GM12878 (cell line): ENCODE results near the gene HHLA2. TPM values are rescaled to one million over a fixed set of nuclear protein-coding genes. Genes with fewer than 3 reads are reported as not detected.

Experiments
- ATAC-seq: fragments of 200-7000 bp; cut with Tn5 transposase; 3 replicates; pipeline ENCODE4 v1.9.1; 2020; ENCODE audit warnings: mild to moderate bottlenecking, moderate library complexity
- BruUV-seq: library from RNA; stranded (reverse); fragments of 400-500 nt; replicated peaks from 2 replicates; lab custom pipeline; 2021; lab: Mats Ljungman, UMichigan
- CTCF ChIA-PET: fragments of 300-600 bp; sonication (Branson Sonifier 250); formaldehyde crosslinking; extraction: SDS; loops from one replicate; lab custom pipeline; 2021; ENCODE audit warnings: inconsistent platforms; lab: Yijun Ruan, JAX
- POLR2A ChIA-PET: fragments of 350-600 bp; formaldehyde crosslinking; extraction: SDS; loops from one replicate; lab custom pipeline; 2021; ENCODE audit warnings: inconsistent platforms; lab: Charles Lee
- RAD21 ChIA-PET: fragments of 300-600 bp; sonication (Branson Sonifier 250); formaldehyde crosslinking; loops from one replicate; lab custom pipeline; 2023; ENCODE audit warnings: antibody characterized with exemption; ENCODE audit not compliant: unreplicated experiment; lab: Charles Lee
- SMC1A ChIA-PET: fragments of 300-600 bp; sonication (Branson Sonifier 250); formaldehyde crosslinking; loops from one replicate; lab custom pipeline; 2023; ENCODE audit not compliant: unreplicated experiment, uncharacterized antibody; lab: Charles Lee
- DNase-seq: peaks from one replicate; pipeline ENCODE4 v3.0.0-alpha.2; 2011; ENCODE audit warnings: low read depth, low spot score
- FAIRE-seq: peaks from 3 replicates; lab custom pipeline; 2011; peaks lifted over from hg19 to GRCh38; lab: Jason Lieb, UNC
- H2AFZ ChIP-seq: 2 replicates; pipeline ENCODE4 v1.6.0; 2011; ENCODE audit warnings: low read depth, low read length, control low read depth; ENCODE audit not compliant: control insufficient read depth
- H3K27ac ChIP-seq: 2 replicates; pipeline ENCODE4 v1.5.1; 2011; ENCODE audit warnings: control low read depth; ENCODE audit not compliant: control insufficient read depth, insufficient read depth
- H3K27me3 ChIP-seq, 2 experiments: replicated peaks in 1 of 2; 2 replicates each; pipeline versions ENCODE4 v1.6.0 to v1.6.1; 2011; ENCODE audit warnings: low read length in 1 of 2; ENCODE audit not compliant: control insufficient read depth in 2 of 2, insufficient read depth in 2 of 2
- H3K36me3 ChIP-seq, 2 experiments: 2 replicates each; pipeline ENCODE4 v1.5.1; 2011; ENCODE audit warnings: low read length in 1 of 2; ENCODE audit not compliant: control insufficient read depth in 2 of 2, insufficient read depth in 2 of 2
- H3K4me1 ChIP-seq: 2 replicates; pipeline ENCODE4 v1.6.1; 2011; ENCODE audit warnings: mild to moderate bottlenecking, low read length, moderate library complexity, mixed read lengths; ENCODE audit not compliant: control insufficient read depth, insufficient read depth
- H3K4me2 ChIP-seq: 2 replicates; pipeline ENCODE4 v1.6.0; 2011; ENCODE audit warnings: control low read depth; ENCODE audit not compliant: control insufficient read depth, insufficient read depth
- H3K4me3 ChIP-seq: fragments of 200-600 bp; sonication (generic); 2 replicates; pipeline ENCODE4 v1.5.1; 2016
- H3K79me2 ChIP-seq: 2 replicates; pipeline ENCODE4 v1.6.0; 2011; ENCODE audit warnings: low read length; ENCODE audit not compliant: control insufficient read depth, insufficient read depth
- H3K9ac ChIP-seq: 2 replicates; pipeline ENCODE4 v1.8.0; 2011; ENCODE audit warnings: low read length, control low read depth, mixed read lengths; ENCODE audit not compliant: control insufficient read depth, insufficient read depth
- H3K9me3 ChIP-seq: replicated peaks from 3 replicates; pipeline ENCODE4 v1.5.1; 2011; ENCODE audit warnings: mild to moderate bottlenecking, low read length; ENCODE audit not compliant: control insufficient read depth, insufficient read depth
- H4K20me1 ChIP-seq: 2 replicates; pipeline ENCODE4 v1.6.0; 2011; ENCODE audit not compliant: control insufficient read depth, insufficient read depth
- BMI1 ChIP-seq: fragments of 450-650 bp; IDR thresholded peaks from 2 replicates; pipeline ENCODE4 v1.6.1; 2016; ENCODE audit warnings: mild to moderate bottlenecking, moderate library complexity, borderline replicate concordance
- ESRRA ChIP-seq: IDR thresholded peaks from 2 replicates; pipeline ENCODE4 v1.6.1; 2012; ENCODE audit warnings: mild to moderate bottlenecking, low read length, improper control_type of control experiment
- FOS ChIP-seq: IDR thresholded peaks from 3 replicates; pipeline ENCODE4 v1.6.1; 2011; ENCODE audit warnings: borderline replicate concordance; ENCODE audit not compliant: insufficient read length; ENCODE audit errors: extremely low read depth
- HDAC2 ChIP-seq: fragments of 200-600 bp; sonication (generic); IDR thresholded peaks from 2 replicates; pipeline ENCODE4 v1.6.1; 2017
- HSF1 ChIP-seq: fragments of 150-350 bp; IDR thresholded peaks from 2 replicates; pipeline ENCODE4 v1.6.1; 2014; ENCODE audit warnings: mild to moderate bottlenecking, low read depth, low read length
- NFIC ChIP-seq: IDR thresholded peaks from 2 replicates; pipeline ENCODE4 v1.6.1; 2012; ENCODE audit warnings: low read depth, mild to moderate bottlenecking, inconsistent platforms, low read length, moderate library complexity
- NFXL1 ChIP-seq: fragments of 450-650 bp; IDR thresholded peaks from 2 replicates; pipeline ENCODE4 v1.6.1; 2017; ENCODE audit warnings: antibody characterized with exemption, mild to moderate bottlenecking, borderline replicate concordance
- NFYB ChIP-seq: IDR thresholded peaks from 2 replicates; pipeline ENCODE4 v1.6.1; 2011; ENCODE audit warnings: low read depth, mild to moderate bottlenecking, low read length, improper control_type of control experiment, moderate library complexity; ENCODE audit not compliant: insufficient read depth
- SIX5 ChIP-seq: IDR thresholded peaks from 2 replicates; pipeline ENCODE4 v1.6.1; 2011; ENCODE audit warnings: mild to moderate bottlenecking, low read depth, low read length, moderate library complexity; ENCODE audit not compliant: severe bottlenecking
- SMAD1 ChIP-seq: fragments of 450-650 bp; IDR thresholded peaks from 2 replicates; pipeline ENCODE4 v1.6.1; 2018; ENCODE audit warnings: mild to moderate bottlenecking, low read depth; ENCODE audit not compliant: partially characterized antibody
- TBL1XR1 ChIP-seq: IDR thresholded peaks from 2 replicates; pipeline ENCODE4 v1.6.1; 2012; ENCODE audit warnings: low read depth, low read length, improper control_type of control experiment
- ZNF217 ChIP-seq: fragments of 450-650 bp; IDR thresholded peaks from 2 replicates; pipeline ENCODE4 v1.6.1; 2017; ENCODE audit warnings: antibody characterized with exemption, mild to moderate bottlenecking
- ZNF384 ChIP-seq: IDR thresholded peaks from 2 replicates; pipeline ENCODE4 v1.6.1; 2012; ENCODE audit warnings: low read depth, mild to moderate bottlenecking, low read length, improper control_type of control experiment, borderline replicate concordance
- WGBS: methylation state at CpG from one replicate; pipeline ENCODE4 v1.1.6; 2016; ENCODE audit warnings: low lambda C conversion rate; ENCODE audit not compliant: insufficient replicate concordance, insufficient coverage; ENCODE audit errors: missing lambda C conversion rate; 5-methylcytosine and 5-hydroxymethylcytosine counted together
- in situ Hi-C: fragments of 300-500 bp; cut with MboI; formaldehyde crosslinking; loops from 9 replicates; pipeline ENCODE4 v1.14.3; 2018; ENCODE audit warnings: mixed read lengths
- intact Hi-C: fragments of 100-400 bp; cut with micrococcal nuclease; formaldehyde crosslinking; loops from one replicate; pipeline ENCODE4 v1.14.2; 2022; ENCODE audit not compliant: unreplicated experiment
- polyA plus RNA-seq, 11 experiments: library from polyadenylated mRNA; depleted of rRNA in 4 of 11; unstranded in 6 of 11; stranded (reverse) in 5 of 11; fragments of >200 nt; fragmentation: Nextera tagmentation in 4 of 11; fragmentation: Illumina TruSeq in 1 of 11; extraction: Ambion mirVana in 4 of 11; extraction: Trizol in 1 of 11; gene quantifications; 1 replicate in 1 of 11; 2 replicates in 10 of 11; pipeline versions ENCODE4 v1.2.1 to v1.2.3, GENCODE V29; 2011 to 2016; ENCODE audit warnings: inconsistent platforms in 2 of 11, missing spikeins in 2 of 11, low read depth in 1 of 11
- total RNA-seq, 4 experiments: library from RNA; depleted of rRNA in 3 of 4; stranded (reverse); fragments of >200 nt in 3 of 4; fragmentation: Illumina TruSeq in 1 of 4; extraction: Trizol in 1 of 4; gene quantifications; 2 replicates each; pipeline versions ENCODE4 v1.2.1 to v1.2.3, GENCODE V29; 2013 to 2021
- TF ChIP-seq, protein P1 (sequence below): fragments of 450-650 bp; IDR thresholded peaks from 2 replicates; pipeline ENCODE4 v1.6.1; 2017; ENCODE audit warnings: mild to moderate bottlenecking

Gene HHLA2
- total and polyA plus RNA-seq, 10 of the 15 experiments (the other 5 are each of a cell fraction or from before 2014, with no cell fraction given) = 0.11 to 1.3 (median 0.28) TPM; not detected in 1

GRCh38 chr3:108352176-108352575, 55.8 kb downstream of the HHLA2 start:
- H3K36me3 ChIP-seq = no peaks in the 10 kb centered on the region

More at GRCh38 chr3:108352176-108352575, 55.8 kb downstream of the HHLA2 start:
- H3K9me3 ChIP-seq = no peaks in the 10 kb centered on the region
- no TSS peak for BruUV-seq
- ChIA-PET SMC1A (no interaction called here), POLR2A (interaction anchor here (0.7 kb wide), 1 partner anchor 71 kb away, joined by 3 read pairs; no protein-coding TSS in a partner anchor), RAD21 (no interaction called here), CTCF (no interaction called here)
- intact Hi-C loops = no loop called here
- DNase-seq = no peak
- no peaks in the 10 kb centered on the region for H4K20me1 ChIP-seq
- H3K4me2 ChIP-seq = no peak overlapping the region
- no peak overlapping the region for H3K9ac ChIP-seq
- no peaks in the 10 kb centered on the region for H3K4me1 ChIP-seq
- TF ChIP-seq ZNF384 (no peak), NFYB (no peak), NFXL1 (no peak), NFIC (no peak), HSF1 (no peak), HDAC2 (no peak), TBL1XR1 (no peak), SIX5 (no peak), SMAD1 (no peak), FOS (no peak), ESRRA (no peak), ZNF217 (no peak), BMI1 (no peak)
- TF ChIP-seq, protein P1, sequence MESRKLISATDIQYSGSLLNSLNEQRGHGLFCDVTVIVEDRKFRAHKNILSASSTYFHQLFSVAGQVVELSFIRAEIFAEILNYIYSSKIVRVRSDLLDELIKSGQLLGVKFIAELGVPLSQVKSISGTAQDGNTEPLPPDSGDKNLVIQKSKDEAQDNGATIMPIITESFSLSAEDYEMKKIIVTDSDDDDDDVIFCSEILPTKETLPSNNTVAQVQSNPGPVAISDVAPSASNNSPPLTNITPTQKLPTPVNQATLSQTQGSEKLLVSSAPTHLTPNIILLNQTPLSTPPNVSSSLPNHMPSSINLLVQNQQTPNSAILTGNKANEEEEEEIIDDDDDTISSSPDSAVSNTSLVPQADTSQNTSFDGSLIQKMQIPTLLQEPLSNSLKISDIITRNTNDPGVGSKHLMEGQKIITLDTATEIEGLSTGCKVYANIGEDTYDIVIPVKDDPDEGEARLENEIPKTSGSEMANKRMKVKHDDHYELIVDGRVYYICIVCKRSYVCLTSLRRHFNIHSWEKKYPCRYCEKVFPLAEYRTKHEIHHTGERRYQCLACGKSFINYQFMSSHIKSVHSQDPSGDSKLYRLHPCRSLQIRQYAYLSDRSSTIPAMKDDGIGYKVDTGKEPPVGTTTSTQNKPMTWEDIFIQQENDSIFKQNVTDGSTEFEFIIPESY = no peak
- TF ChIP-seq, all 136 proteins: peak for 0
- 45% methylated on average over 3 of the region's 3 CpGs for WGBS
- Histone ChIP-seq H3K27me3 (no peaks in the 10 kb centered on the region), H3K27ac (no peak overlapping the region), H2AFZ (no peak overlapping the region), H3K79me2 (no peaks in the 10 kb centered on the region), H3K4me3 (no peak overlapping the region)
- no peak for ATAC-seq
- in situ Hi-C loops = no loop called here
- FAIRE-seq = no peak
